H9 (cell line): ENCODE data around the gene CEACAM20. TPM values are rescaled to one million over a fixed set of nuclear protein-coding genes. Genes with fewer than 3 reads are reported as not detected.

Source experiments
- DNase-seq: peaks from one replicate; pipeline ENCODE4 v3.0.0-alpha.2; 2017
- H2AFZ ChIP-seq: one replicate; pipeline ENCODE4 v1.6.1; 2013; ENCODE audit warnings: mild to moderate bottlenecking, low read length, control low read depth, moderate library complexity
- H2AK5ac ChIP-seq: 2 replicates; pipeline ENCODE4 v1.6.1; 2013; ENCODE audit warnings: low read length, control low read depth, mixed read lengths; ENCODE audit not compliant: insufficient read length
- H2BK120ac ChIP-seq: one replicate; pipeline ENCODE4 v1.6.1; 2013; ENCODE audit warnings: low read depth, mild to moderate bottlenecking, low read length, control low read depth, inconsistent platforms; ENCODE audit not compliant: poor library complexity, severe bottlenecking
- H2BK12ac ChIP-seq: 2 replicates; pipeline ENCODE4 v1.6.1; 2013; ENCODE audit warnings: low read length, control low read depth, mixed read lengths, low read depth; ENCODE audit not compliant: insufficient read length
- H2BK15ac ChIP-seq: 2 replicates; pipeline ENCODE4 v1.6.1; 2013; ENCODE audit warnings: low read depth, low read length, control low read depth
- H2BK20ac ChIP-seq: one replicate; pipeline ENCODE4 v1.6.1; 2013; ENCODE audit warnings: low read depth, mild to moderate bottlenecking, low read length, control low read depth, inconsistent platforms; ENCODE audit not compliant: poor library complexity, severe bottlenecking
- H2BK5ac ChIP-seq: 2 replicates; pipeline ENCODE4 v1.6.1; 2013; ENCODE audit warnings: low read length, control low read depth, mixed read lengths; ENCODE audit not compliant: insufficient read length
- H3K14ac ChIP-seq: 2 replicates; pipeline ENCODE4 v1.6.1; 2013; ENCODE audit warnings: low read length, control low read depth; ENCODE audit not compliant: insufficient read depth
- H3K18ac ChIP-seq: 2 replicates; pipeline ENCODE4 v1.6.1; 2013; ENCODE audit warnings: low read depth, mild to moderate bottlenecking, mixed read lengths, low read length, control low read depth; ENCODE audit not compliant: insufficient read length
- H3K23ac ChIP-seq: 2 replicates; pipeline ENCODE4 v1.6.1; 2013; ENCODE audit warnings: low read length, control low read depth, mixed read lengths, low read depth; ENCODE audit not compliant: insufficient read length
- H3K23me2 ChIP-seq: 2 replicates; pipeline ENCODE4 v1.6.1; 2013; ENCODE audit warnings: low read depth, mild to moderate bottlenecking, mixed read lengths, low read length, control low read depth; ENCODE audit not compliant: insufficient read length, poor library complexity, severe bottlenecking
- H3K27ac ChIP-seq: 2 replicates; pipeline ENCODE4 v1.5.1; 2013; ENCODE audit warnings: low read length, control low read depth, mixed read lengths, low read depth; ENCODE audit not compliant: insufficient read length
- H3K27me3 ChIP-seq: 2 replicates; pipeline ENCODE4 v1.6.1; 2013; ENCODE audit warnings: low read length, control low read depth, inconsistent platforms; ENCODE audit not compliant: insufficient read depth
- H3K4ac ChIP-seq: 2 replicates; pipeline ENCODE4 v1.6.1; 2013; ENCODE audit warnings: low read depth, mild to moderate bottlenecking, control low read depth, inconsistent platforms, low read length, moderate library complexity
- H3K4me1 ChIP-seq: 2 replicates; pipeline ENCODE4 v1.6.1; 2013; ENCODE audit warnings: low read length, control low read depth, inconsistent platforms; ENCODE audit not compliant: insufficient read depth
- H3K4me2 ChIP-seq: 2 replicates; pipeline ENCODE4 v1.6.1; 2013; ENCODE audit warnings: low read length, control low read depth, mixed read lengths; ENCODE audit not compliant: insufficient read length, insufficient read depth
- H3K56ac ChIP-seq: 2 replicates; pipeline ENCODE4 v1.6.1; 2013; ENCODE audit warnings: low read depth, mild to moderate bottlenecking, mixed read lengths, low read length, control low read depth; ENCODE audit not compliant: insufficient read length
- H3K79me1 ChIP-seq: 2 replicates; pipeline ENCODE4 v1.6.1; 2013; ENCODE audit warnings: low read depth, mild to moderate bottlenecking, moderate library complexity, low read length, control low read depth, inconsistent platforms; ENCODE audit not compliant: insufficient read depth, poor library complexity, severe bottlenecking
- H3K79me2 ChIP-seq: 2 replicates; pipeline ENCODE4 v1.6.1; 2013; ENCODE audit warnings: low read length, control low read depth, inconsistent platforms; ENCODE audit not compliant: insufficient read depth
- H3K9ac ChIP-seq: 2 replicates; pipeline ENCODE4 v1.6.1; 2013; ENCODE audit warnings: low read length, control low read depth, mixed read lengths; ENCODE audit not compliant: insufficient read length; ENCODE audit errors: extremely low read depth
- H3K9me3 ChIP-seq: one replicate; pipeline ENCODE4 v1.6.1; 2013; ENCODE audit warnings: low read depth, low read length, inconsistent platforms; ENCODE audit not compliant: control insufficient read depth
- H3T11ph ChIP-seq: one replicate; pipeline ENCODE4 v1.6.1; 2013; ENCODE audit warnings: mild to moderate bottlenecking, low read length, control low read depth, inconsistent platforms
- H4K20me1 ChIP-seq: one replicate; pipeline ENCODE4 v1.6.1; 2013; ENCODE audit not compliant: control insufficient read depth, insufficient read length, insufficient read depth
- H4K5ac ChIP-seq: 2 replicates; pipeline ENCODE4 v1.6.1; 2013; ENCODE audit warnings: low read depth, mild to moderate bottlenecking, mixed read lengths, low read length, control low read depth; ENCODE audit not compliant: insufficient read length
- H4K8ac ChIP-seq: replicated peaks from 2 replicates; pipeline ENCODE4 v1.6.1; 2013; ENCODE audit warnings: low read length, control low read depth, mixed read lengths, low read depth; ENCODE audit not compliant: insufficient read length
- H4K91ac ChIP-seq: 2 replicates; pipeline ENCODE4 v1.6.1; 2013; ENCODE audit warnings: low read depth, mild to moderate bottlenecking, moderate library complexity, mixed read lengths, low read length, control low read depth; ENCODE audit not compliant: insufficient read length
- H3K27ac Mint-ChIP-seq, 3 experiments: 2 replicates in 2 of 3; 3 replicates in 1 of 3; pipeline ENCODE4 v1.8.0; 2020 to 2021; ENCODE audit warnings: mixed read lengths in 3 of 3, mild to moderate bottlenecking in 1 of 3, moderate library complexity in 1 of 3
- H3K27me3 Mint-ChIP-seq: 2 replicates; pipeline ENCODE4 v1.8.0; 2021; ENCODE audit warnings: low read depth, mild to moderate bottlenecking, moderate library complexity, mixed read lengths
- H3K36me3 Mint-ChIP-seq, 3 experiments: 2 replicates in 2 of 3; 3 replicates in 1 of 3; pipeline ENCODE4 v1.8.0; 2020 to 2021; ENCODE audit warnings: low read depth in 3 of 3, mixed read lengths in 3 of 3; ENCODE audit not compliant: insufficient read depth in 1 of 3
- H3K4me1 Mint-ChIP-seq, 2 experiments: 2 replicates each; pipeline ENCODE4 v1.8.0; 2020; ENCODE audit warnings: mixed read lengths in 2 of 2
- H3K4me3 Mint-ChIP-seq, 2 experiments: 2 replicates in 1 of 2; 3 replicates in 1 of 2; pipeline ENCODE4 v1.8.0; 2020 to 2021; ENCODE audit warnings: mild to moderate bottlenecking in 2 of 2, mixed read lengths in 2 of 2, moderate library complexity in 1 of 2
- H3K9me3 Mint-ChIP-seq, 2 experiments: 2 replicates in 1 of 2; 3 replicates in 1 of 2; pipeline ENCODE4 v1.8.0; 2020; ENCODE audit warnings: mild to moderate bottlenecking in 2 of 2, mixed read lengths in 2 of 2, moderate library complexity in 1 of 2
- CTCF ChIP-seq: fragments of 200-600 bp; sonication (generic); conservative IDR thresholded peaks from 3 replicates; pipeline ENCODE4 v1.8.0; 2021; ENCODE audit warnings: antibody characterized with exemption, mild to moderate bottlenecking
- WGBS: extraction: QIAGEN DNeasy Blood & Tissue Kit; methylation state at CpG from one replicate; pipeline ENCODE4 v1.1.7; 2013; ENCODE audit warnings: missing lambda C conversion rate, low lambda C conversion rate, mixed read lengths; ENCODE audit not compliant: insufficient read length; ENCODE audit errors: extremely low coverage; 5-methylcytosine and 5-hydroxymethylcytosine counted together
- total RNA-seq: library from RNA; stranded (reverse); gene quantifications from 2 replicates; pipeline ENCODE4 v1.2.1, GENCODE V29; 2021

Gene CEACAM20
- total RNA-seq, 1 experiment from 2014 or later: not detected

DNA sequence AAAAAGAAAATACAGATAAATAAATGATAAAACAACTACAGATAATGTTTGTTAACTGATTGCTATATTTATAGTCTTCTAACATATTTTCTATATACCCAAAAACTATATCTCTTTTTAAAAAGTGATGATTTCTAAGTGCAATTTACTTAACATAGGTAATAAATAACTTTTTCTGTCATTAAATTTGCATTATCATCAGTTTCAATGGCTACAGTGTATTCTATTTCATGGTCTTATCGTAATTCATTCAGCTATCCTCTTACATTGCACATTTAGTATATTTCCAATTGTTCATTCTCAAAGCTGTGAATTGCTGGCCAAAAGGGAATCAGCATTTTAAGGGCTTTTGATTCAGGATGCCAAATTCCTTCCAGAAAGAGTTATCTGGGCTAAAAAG is 32.8 kb downstream of the CEACAM20 start:
- Mint-ChIP-seq H3K4me3 (no peak overlapping the region), H3K27ac (no peak overlapping the region), H3K4me1 (peaks cover 16 to 19% of the 10 kb centered on the region in 2 experiments), H3K27me3 (no peaks in the 10 kb centered on the region; the same call in 1 of the 2 replicates), H3K36me3 (peaks cover 76 to 81% (median 81%) of the 10 kb centered on the region in 3 experiments), H3K9me3 (peaks cover 85 to 89% of the 10 kb centered on the region in 2 experiments)
- Histone ChIP-seq H2BK20ac (no peak overlapping the region), H3K23me2 (peaks cover 8% of the 10 kb centered on the region), H2AFZ (no peak overlapping the region), H3K9ac (no peak overlapping the region), H3K18ac (no peak overlapping the region), H3K4ac (no peak overlapping the region), H4K8ac (no peak overlapping the region), H3K9me3 (peaks cover 40% of the 10 kb centered on the region), H3K4me2 (no peak overlapping the region), H4K5ac (no peak overlapping the region), H2BK120ac (no peak overlapping the region), H3K27me3 (no peaks in the 10 kb centered on the region; the same call in 1 of the 2 replicates), H3K56ac (no peak overlapping the region), H3K27ac (no peak overlapping the region), H3K14ac (no peak overlapping the region), H2BK15ac (no peak overlapping the region), H4K91ac (no peak overlapping the region), H3K4me1 (no peaks in the 10 kb centered on the region), H3T11ph (no peak overlapping the region), H4K20me1 (no peaks in the 10 kb centered on the region), H3K79me1 (peaks cover 12% of the 10 kb centered on the region), H3K23ac (no peak overlapping the region), H3K79me2 (peaks cover 29% of the 10 kb centered on the region; the same call in 1 of the 2 replicates), H2BK5ac (no peak overlapping the region), H2AK5ac (no peak overlapping the region), H2BK12ac (no peak overlapping the region)
- no peak for TF ChIP-seq CTCF
- DNase-seq: no peak
- WGBS: no CpG with 5 or more reads among the region's 1 CpG
